HepG2 (cell line): ENCODE data around the gene RBCK1. TPM values are rescaled to one million over a fixed set of nuclear protein-coding genes. Genes with fewer than 3 reads are reported as not detected.

Source experiments
- CHD4 ChIP-seq: fragments of 200-600 bp; sonication (generic); IDR thresholded peaks from 2 replicates; pipeline ENCODE4 v1.7.0; 2017; ENCODE audit warnings: mild to moderate bottlenecking, low read length, borderline replicate concordance
- CREB3 ChIP-seq: sonication (generic); formaldehyde crosslinking; IDR thresholded peaks from 2 replicates; pipeline ENCODE4 v1.5.0; 2020; ENCODE audit warnings: missing genetic modification reagents
- DDIT3 ChIP-seq: sonication (generic); formaldehyde crosslinking; IDR thresholded peaks from 2 replicates; pipeline ENCODE4 v1.4.0; 2020; ENCODE audit warnings: mild to moderate bottlenecking, missing genetic modification reagents
- ELK4 ChIP-seq: sonication (generic); formaldehyde crosslinking; IDR thresholded peaks from 2 replicates; pipeline ENCODE4 v1.9.0; 2021; ENCODE audit warnings: missing genetic modification reagents, borderline replicate concordance
- GATAD2A ChIP-seq: IDR thresholded peaks from 2 replicates; pipeline ENCODE4 v1.6.1; 2016
- GZF1 ChIP-seq: sonication (generic); formaldehyde crosslinking; IDR thresholded peaks from 2 replicates; pipeline ENCODE4 v1.5.1; 2020; ENCODE audit warnings: mild to moderate bottlenecking, missing genetic modification reagents
- HNRNPUL1 ChIP-seq: fragments of 200-400 bp; formaldehyde crosslinking; IDR thresholded peaks from 2 replicates; pipeline ENCODE4 v1.6.1; 2017; ENCODE audit warnings: low read depth, mild to moderate bottlenecking, low read length, moderate library complexity
- JDP2 ChIP-seq: sonication (generic); formaldehyde crosslinking; IDR thresholded peaks from 2 replicates; pipeline ENCODE4 v1.8.1; 2022; ENCODE audit warnings: missing genetic modification reagents, borderline replicate concordance
- KDM2A ChIP-seq: sonication (generic); formaldehyde crosslinking; IDR thresholded peaks from 2 replicates; pipeline ENCODE4 v1.4.0; 2020; ENCODE audit warnings: low read depth, missing genetic modification reagents, borderline replicate concordance
- MIXL1 ChIP-seq: IDR thresholded peaks from 2 replicates; pipeline ENCODE4 v1.6.1; 2016
- NFE2 ChIP-seq: sonication (generic); formaldehyde crosslinking; IDR thresholded peaks from 2 replicates; pipeline ENCODE4 v1.4.0; 2020; ENCODE audit warnings: missing genetic modification reagents
- NONO ChIP-seq, 2 experiments: fragments of 450-650 bp in 1 of 2; sonication (generic) in 1 of 2; formaldehyde crosslinking in 1 of 2; IDR thresholded peaks in 1 of 2; conservative IDR thresholded peaks in 1 of 2; 2 replicates each; pipeline versions ENCODE4 v1.6.1 to v1.8.0; 2017 to 2022; ENCODE audit warnings: mild to moderate bottlenecking in 1 of 2, missing genetic modification reagents in 1 of 2, moderate library complexity in 1 of 2
- PBX2 ChIP-seq: IDR thresholded peaks from 2 replicates; pipeline ENCODE4 v1.6.1; 2016; ENCODE audit warnings: control low read depth
- TGIF2 ChIP-seq: IDR thresholded peaks from 2 replicates; pipeline ENCODE4 v1.6.1; 2016; ENCODE audit warnings: control low read depth, missing compliant biosample characterization
- ZNF333 ChIP-seq: sonication (generic); formaldehyde crosslinking; IDR thresholded peaks from 2 replicates; pipeline ENCODE4 v1.4.0; 2020; ENCODE audit warnings: mild to moderate bottlenecking, missing genetic modification reagents, borderline replicate concordance
- ZNF451 ChIP-seq: sonication (generic); formaldehyde crosslinking; IDR thresholded peaks from 2 replicates; pipeline ENCODE4 v1.5.0; 2020; ENCODE audit warnings: mild to moderate bottlenecking, missing genetic modification reagents
- ZNF567 ChIP-seq: sonication (generic); formaldehyde crosslinking; IDR thresholded peaks from 2 replicates; pipeline ENCODE4 v1.8.1; 2023; ENCODE audit warnings: mild to moderate bottlenecking, missing genetic modification reagents, borderline replicate concordance
- ZNF777 ChIP-seq: sonication (generic); formaldehyde crosslinking; IDR thresholded peaks from 2 replicates; pipeline ENCODE4 v1.4.0; 2020; ENCODE audit warnings: missing genetic modification reagents
- ZNF790 ChIP-seq: sonication (generic); formaldehyde crosslinking; IDR thresholded peaks from 2 replicates; pipeline ENCODE4 v1.8.0; 2022; ENCODE audit warnings: missing genetic modification reagents, mild to moderate bottlenecking, borderline replicate concordance
- polyA plus RNA-seq, 8 experiments: library from polyadenylated mRNA; depleted of rRNA in 3 of 8; stranded (reverse) in 7 of 8; unstranded in 1 of 8; fragments of >200 nt; fragmentation: Illumina TruSeq in 4 of 8; extraction: Trizol in 4 of 8; gene quantifications; 2 replicates each; pipeline versions ENCODE4 v1.2.1 to v1.2.3, GENCODE V29; 2011 to 2016; ENCODE audit warnings: low read depth in 4 of 8, missing spikeins in 1 of 8, mixed read lengths in 1 of 8; ENCODE audit not compliant: insufficient read depth in 1 of 8
- total RNA-seq, 5 experiments: library from RNA; depleted of rRNA; stranded (reverse); fragments of >200 nt; fragmentation: Illumina TruSeq; extraction: Trizol; gene quantifications; 2 replicates each; pipeline ENCODE4 v1.2.3, GENCODE V29; 2016; ENCODE audit warnings: low read depth in 1 of 5
- TF ChIP-seq, protein P1 (sequence below): IDR thresholded peaks from 2 replicates; pipeline ENCODE4 v1.6.1; 2016; ENCODE audit warnings: missing compliant biosample characterization, missing genetic modification reagents, borderline replicate concordance
- TF ChIP-seq, protein P2 (sequence below): fragments of 450-650 bp; IDR thresholded peaks from 2 replicates; pipeline ENCODE4 v1.6.1; 2016
- TF ChIP-seq, protein P3 (sequence below): sonication (generic); formaldehyde crosslinking; IDR thresholded peaks from 2 replicates; pipeline ENCODE4 v1.8.1; 2022; ENCODE audit warnings: mild to moderate bottlenecking, missing genetic modification reagents

The RBCK1 gene
- total and polyA plus RNA-seq, 2 of the 13 experiments (the other 11 are each of a cell fraction or from before 2014, with no cell fraction given) = 149 to 215 TPM

- TF ChIP-seq PBX2 (CRISPR knock-in tag) (no peak), MIXL1 (no peak), NFE2 (CRISPR knock-in tag) (no peak), KDM2A (CRISPR knock-in tag) (peak; percentile 84), CHD4 (no peak), ZNF777 (CRISPR knock-in tag) (0 out of 2 replicates have a peak, but pooled peaks have one; percentile 23), NONO (IDR thresholded peaks at IDR 0.05) (no peak), NONO (CRISPR knock-in tag; conservative IDR thresholded peaks at IDR 0.05) (no peak), ELK4 (no peak), ZNF790 (CRISPR knock-in tag) (no peak; the same call in 1 of the 2 replicates), GATAD2A (CRISPR knock-in tag) (0 out of 2 replicates have a peak, but pooled peaks have one; percentile 38), TGIF2 (CRISPR knock-in tag) (0 out of 2 replicates have a peak, but pooled peaks have one; percentile 49), CREB3 (CRISPR knock-in tag) (no peak), ZNF333 (CRISPR knock-in tag) (0 out of 2 replicates have a peak, but pooled peaks have one; percentile 7), ZNF451 (CRISPR knock-in tag) (peak; percentile 67; the same call in 1 of the 2 replicates), ZNF567 (CRISPR knock-in tag) (no peak), HNRNPUL1 (no peak), GZF1 (CRISPR knock-in tag) (no peak), DDIT3 (CRISPR knock-in tag) (no peak), JDP2 (CRISPR knock-in tag) (no peak; the same call in 1 of the 2 replicates)
- TF ChIP-seq, protein P1, sequence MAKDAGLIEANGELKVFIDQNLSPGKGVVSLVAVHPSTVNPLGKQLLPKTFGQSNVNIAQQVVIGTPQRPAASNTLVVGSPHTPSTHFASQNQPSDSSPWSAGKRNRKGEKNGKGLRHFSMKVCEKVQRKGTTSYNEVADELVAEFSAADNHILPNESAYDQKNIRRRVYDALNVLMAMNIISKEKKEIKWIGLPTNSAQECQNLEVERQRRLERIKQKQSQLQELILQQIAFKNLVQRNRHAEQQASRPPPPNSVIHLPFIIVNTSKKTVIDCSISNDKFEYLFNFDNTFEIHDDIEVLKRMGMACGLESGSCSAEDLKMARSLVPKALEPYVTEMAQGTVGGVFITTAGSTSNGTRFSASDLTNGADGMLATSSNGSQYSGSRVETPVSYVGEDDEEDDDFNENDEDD (CRISPR knock-in tag) = peak; percentile 95
- TF ChIP-seq, protein P2, sequence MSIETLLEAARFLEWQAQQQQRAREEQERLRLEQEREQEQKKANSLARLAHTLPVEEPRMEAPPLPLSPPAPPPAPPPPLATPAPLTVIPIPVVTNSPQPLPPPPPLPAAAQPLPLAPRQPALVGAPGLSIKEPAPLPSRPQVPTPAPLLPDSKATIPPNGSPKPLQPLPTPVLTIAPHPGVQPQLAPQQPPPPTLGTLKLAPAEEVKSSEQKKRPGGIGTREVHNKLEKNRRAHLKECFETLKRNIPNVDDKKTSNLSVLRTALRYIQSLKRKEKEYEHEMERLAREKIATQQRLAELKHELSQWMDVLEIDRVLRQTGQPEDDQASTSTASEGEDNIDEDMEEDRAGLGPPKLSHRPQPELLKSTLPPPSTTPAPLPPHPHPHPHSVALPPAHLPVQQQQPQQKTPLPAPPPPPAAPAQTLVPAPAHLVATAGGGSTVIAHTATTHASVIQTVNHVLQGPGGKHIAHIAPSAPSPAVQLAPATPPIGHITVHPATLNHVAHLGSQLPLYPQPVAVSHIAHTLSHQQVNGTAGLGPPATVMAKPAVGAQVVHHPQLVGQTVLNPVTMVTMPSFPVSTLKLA = no peak
- TF ChIP-seq, protein P3, sequence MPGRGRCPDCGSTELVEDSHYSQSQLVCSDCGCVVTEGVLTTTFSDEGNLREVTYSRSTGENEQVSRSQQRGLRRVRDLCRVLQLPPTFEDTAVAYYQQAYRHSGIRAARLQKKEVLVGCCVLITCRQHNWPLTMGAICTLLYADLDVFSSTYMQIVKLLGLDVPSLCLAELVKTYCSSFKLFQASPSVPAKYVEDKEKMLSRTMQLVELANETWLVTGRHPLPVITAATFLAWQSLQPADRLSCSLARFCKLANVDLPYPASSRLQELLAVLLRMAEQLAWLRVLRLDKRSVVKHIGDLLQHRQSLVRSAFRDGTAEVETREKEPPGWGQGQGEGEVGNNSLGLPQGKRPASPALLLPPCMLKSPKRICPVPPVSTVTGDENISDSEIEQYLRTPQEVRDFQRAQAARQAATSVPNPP (CRISPR knock-in tag) = no peak; the same call in 1 of the 2 replicates
Observed at GRCh38 chr20:462199-462991, 54.3 kb downstream of the RBCK1 start, which contains the start of gene TBC1D20 (continued).
